Stimulated activated CD4-positive, alpha-beta T cell treated with anti-CD3 and anti-CD28 coated beads, Interleukin-4, amount 100 ng/mL, for 24 hours (primary cell): ENCODE measurements around the gene CAPN11.
"Not testable (repeated sequence)": the region's sequence is repeated elsewhere in the genome, so short reads cannot be mapped to it uniquely, and the experiment has no call there.

Experiments
- DNase-seq: peaks from one replicate; pipeline ENCODE4 v3.0.0-alpha.2; 2020

The CAPN11 gene

GRCh38 chr6:44230034-44230675 lies 71.5 kb downstream of the CAPN11 start:
- DNase-seq, result no peak

- DNase-seq, result not testable (repeated sequence)
Observed at GRCh38 chr6:44231426-44231825, 72.8 kb downstream of the CAPN11 start.

- no peak for DNase-seq
Observed at GRCh38 chr6:44232676-44233566, 74.3 kb downstream of the CAPN11 start.

GRCh38 chr6:44233567-44234100 lies 75.0 kb downstream of the CAPN11 start:
- DNase-seq, result no peak
